RWPE2 (cell line): ENCODE results near the gene SLC4A3.

Source experiments
- ATAC-seq: fragments of 200-7000 bp; cut with Tn5 transposase; 3 replicates; pipeline ENCODE4 v1.9.1; 2021; ENCODE audit warnings: low read depth
- DNase-seq: peaks from one replicate; pipeline ENCODE4 v3.0.0-alpha.2; 2020; ENCODE audit warnings: low spot score
- H3K27ac ChIP-seq: fragments of 450-650 bp; 2 replicates; pipeline ENCODE4 v1.5.1; 2017; ENCODE audit warnings: mild to moderate bottlenecking; ENCODE audit not compliant: poor library complexity, severe bottlenecking
- H3K27me3 ChIP-seq: fragments of 250-450 bp; sonication (Bioruptor Pico); 2 replicates; pipeline ENCODE4 v1.5.1; 2021; ENCODE audit warnings: mild to moderate bottlenecking, moderate library complexity; ENCODE audit not compliant: insufficient read depth, poor library complexity, severe bottlenecking
- H3K36me3 ChIP-seq: fragments of 250-450 bp; sonication (Bioruptor Pico); 2 replicates; pipeline ENCODE4 v1.5.1; 2020; ENCODE audit warnings: low read depth, mild to moderate bottlenecking, moderate library complexity
- H3K4me1 ChIP-seq: fragments of 250-450 bp; sonication (Bioruptor Pico); 2 replicates; pipeline ENCODE4 v1.5.1; 2021; ENCODE audit warnings: mild to moderate bottlenecking, moderate library complexity; ENCODE audit not compliant: insufficient read depth, poor library complexity, severe bottlenecking
- H3K4me3 ChIP-seq: fragments of 250-450 bp; sonication (Bioruptor Pico); 2 replicates; pipeline ENCODE4 v1.5.1; 2021; ENCODE audit warnings: mild to moderate bottlenecking, moderate library complexity; ENCODE audit not compliant: severe bottlenecking
- H3K9me3 ChIP-seq: fragments of 250-450 bp; sonication (Bioruptor Pico); 2 replicates; pipeline ENCODE4 v1.5.1; 2021; ENCODE audit warnings: mild to moderate bottlenecking, moderate library complexity; ENCODE audit not compliant: severe bottlenecking
- CTCF ChIP-seq: fragments of 450-650 bp; IDR thresholded peaks from one replicate; pipeline ENCODE4 v1.5.1; 2017; ENCODE audit warnings: mild to moderate bottlenecking, moderate library complexity; ENCODE audit not compliant: poor library complexity, severe bottlenecking

Gene SLC4A3

DNA sequence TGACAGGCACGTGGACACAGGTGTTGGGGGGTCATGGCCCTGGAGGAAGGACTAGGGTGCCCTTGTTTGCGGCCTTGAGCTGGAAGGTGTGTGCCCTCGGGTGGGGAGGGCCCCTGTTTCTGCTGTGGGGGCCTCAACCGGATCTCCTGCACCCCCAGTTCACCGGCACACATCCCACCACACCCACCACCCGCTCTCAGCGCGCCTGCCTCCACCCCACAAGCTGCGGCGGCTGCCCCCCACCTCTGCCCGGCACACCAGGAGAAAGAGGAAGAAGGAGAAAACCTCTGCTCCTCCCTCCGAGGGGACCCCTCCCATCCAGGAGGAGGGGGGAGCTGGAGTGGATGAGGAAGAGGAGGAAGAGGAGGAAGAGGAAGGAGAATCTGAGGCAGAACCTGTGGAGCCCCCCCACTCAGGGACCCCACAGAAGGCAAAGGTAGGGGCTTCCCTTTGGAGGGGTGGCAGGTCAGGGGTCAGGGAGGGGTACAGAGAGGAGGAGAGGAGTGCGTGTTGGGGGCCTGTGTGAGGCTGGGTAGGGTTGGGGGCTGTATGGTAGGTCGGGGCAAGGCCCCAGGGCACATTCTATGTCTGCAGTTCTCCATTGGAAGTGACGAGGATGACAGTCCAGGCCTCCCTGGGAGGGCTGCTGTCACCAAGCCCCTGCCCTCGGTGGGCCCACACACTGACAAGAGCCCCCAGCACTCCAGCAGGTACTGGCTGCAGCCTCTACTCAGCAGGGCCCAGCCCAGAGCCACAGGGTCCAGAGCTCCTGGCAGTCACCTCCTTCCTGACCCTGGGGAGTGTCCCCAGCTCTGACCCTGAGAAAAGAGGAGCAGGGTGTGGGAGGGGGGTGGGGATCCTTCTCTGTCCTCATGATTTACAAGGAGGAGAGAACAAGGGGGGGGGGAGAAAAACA is 1.8 kb downstream of the SLC4A3 start:
- ATAC-seq (no peak), DNase-seq (no peak)
- Histone ChIP-seq H3K27me3 (no peaks in the 10 kb centered on the region), H3K4me3 (no peak overlapping the region), H3K27ac (no peak overlapping the region), H3K4me1 (peaks cover 3% of the 10 kb centered on the region), H3K36me3 (no peaks in the 10 kb centered on the region), H3K9me3 (no peaks in the 10 kb centered on the region)
- no peak for TF ChIP-seq CTCF

DNA sequence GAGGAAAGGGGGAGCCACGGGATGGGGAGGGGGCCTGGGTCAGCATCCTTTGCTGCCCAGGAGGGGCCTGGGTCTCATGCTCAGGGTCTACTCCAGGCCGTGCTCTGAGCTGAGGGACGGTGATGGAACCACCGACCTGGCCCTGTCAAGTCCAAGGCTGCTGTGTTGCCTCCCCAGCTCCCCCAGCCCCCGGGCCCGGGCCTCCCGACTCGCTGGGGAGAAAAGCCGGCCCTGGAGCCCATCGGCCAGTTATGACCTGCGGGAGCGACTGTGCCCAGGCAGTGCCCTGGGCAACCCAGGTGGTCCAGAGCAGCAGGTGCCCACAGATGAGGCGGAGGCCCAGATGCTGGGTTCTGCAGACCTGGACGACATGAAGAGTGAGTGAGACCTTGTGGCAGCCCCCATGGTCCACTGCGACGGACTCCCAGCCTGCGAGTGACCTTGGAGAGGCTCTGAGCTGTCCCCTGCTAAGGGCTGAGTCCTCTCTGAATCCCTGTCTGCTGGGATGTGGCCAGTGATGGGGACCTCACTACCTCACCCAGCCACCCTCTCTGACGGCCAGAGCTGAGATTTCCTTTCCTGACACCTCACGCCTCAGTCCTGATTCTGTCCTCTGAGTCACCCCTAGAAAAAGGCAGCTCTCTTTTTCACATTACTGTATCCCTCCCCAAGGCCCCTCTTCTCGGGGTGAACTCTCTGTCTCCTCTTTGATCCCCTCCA is 2.7 kb downstream of the SLC4A3 start:
- no peaks in the 10 kb centered on the region for H3K9me3 ChIP-seq
- ATAC-seq: no peak
- no peak for TF ChIP-seq CTCF
- no peaks in the 10 kb centered on the region for H3K36me3 ChIP-seq
- H3K4me3 ChIP-seq: no peak overlapping the region
- no peaks in the 10 kb centered on the region for H3K27me3 ChIP-seq
- H3K4me1 ChIP-seq: peaks cover 3% of the 10 kb centered on the region
- no peak overlapping the region for H3K27ac ChIP-seq
- DNase-seq: no peak

DNA sequence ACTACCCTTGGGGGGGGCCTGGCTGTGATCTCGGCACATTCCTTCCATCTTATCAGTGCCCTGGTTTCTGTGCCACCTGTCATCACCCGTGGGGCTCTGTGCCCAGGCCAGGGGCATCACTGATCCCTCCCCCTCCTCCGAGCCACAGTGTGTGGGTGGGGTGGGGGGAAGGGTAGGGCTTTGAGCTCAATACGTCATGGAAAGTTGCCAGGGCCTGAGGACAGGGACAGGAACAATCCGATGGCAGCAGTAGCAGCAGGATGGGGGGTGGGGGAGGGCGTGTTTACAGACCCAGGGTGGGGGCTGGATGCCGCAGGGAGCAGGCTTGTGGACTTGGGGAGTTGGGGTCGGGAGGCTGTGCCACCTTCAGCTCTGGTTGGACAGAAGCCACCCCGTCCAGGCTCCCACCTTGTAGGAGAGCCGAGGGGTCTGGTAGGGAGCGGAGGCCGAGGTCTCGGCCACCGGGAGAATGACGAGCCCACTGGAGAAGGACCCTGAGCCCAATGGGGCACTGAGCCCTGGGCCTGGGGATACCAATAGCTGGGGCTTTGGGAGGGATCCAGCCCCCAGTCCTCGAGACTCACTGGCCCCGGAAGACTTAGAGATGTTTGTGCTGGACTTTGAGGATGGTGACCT is 3.5 kb downstream of the SLC4A3 start:
- no peak for TF ChIP-seq CTCF
- no peak for DNase-seq
- Histone ChIP-seq H3K4me1 (peaks cover 3% of the 10 kb centered on the region), H3K36me3 (no peaks in the 10 kb centered on the region), H3K4me3 (no peak overlapping the region), H3K27me3 (no peaks in the 10 kb centered on the region), H3K9me3 (no peaks in the 10 kb centered on the region), H3K27ac (no peak overlapping the region)
- no peak for ATAC-seq

GRCh38 chr2:219631406-219631891 is 4.0 kb downstream of the SLC4A3 start:
- peaks cover 3% of the 10 kb centered on the region for H3K4me1 ChIP-seq
- H3K27me3 ChIP-seq: no peaks in the 10 kb centered on the region
- H3K36me3 ChIP-seq: no peaks in the 10 kb centered on the region
- DNase-seq (no peak), ATAC-seq (no peak)
- TF ChIP-seq CTCF: no peak
- H3K9me3 ChIP-seq: no peaks in the 10 kb centered on the region
- H3K4me3 ChIP-seq: no peak overlapping the region
- H3K27ac ChIP-seq: no peak overlapping the region
